NCI-H2029 treated with DMSO at 0.1 percent for 48 hours (cell line): ENCODE data around the gene OGFR.
A peak's percentile ranks its signal among the peaks of the same experiment; 100 is the strongest.

Experiments used
- DNase-seq: peaks from one replicate; lab custom pipeline; 2025; lab: John Stamatoyannopoulos, UW

OGFR gene, protein sequence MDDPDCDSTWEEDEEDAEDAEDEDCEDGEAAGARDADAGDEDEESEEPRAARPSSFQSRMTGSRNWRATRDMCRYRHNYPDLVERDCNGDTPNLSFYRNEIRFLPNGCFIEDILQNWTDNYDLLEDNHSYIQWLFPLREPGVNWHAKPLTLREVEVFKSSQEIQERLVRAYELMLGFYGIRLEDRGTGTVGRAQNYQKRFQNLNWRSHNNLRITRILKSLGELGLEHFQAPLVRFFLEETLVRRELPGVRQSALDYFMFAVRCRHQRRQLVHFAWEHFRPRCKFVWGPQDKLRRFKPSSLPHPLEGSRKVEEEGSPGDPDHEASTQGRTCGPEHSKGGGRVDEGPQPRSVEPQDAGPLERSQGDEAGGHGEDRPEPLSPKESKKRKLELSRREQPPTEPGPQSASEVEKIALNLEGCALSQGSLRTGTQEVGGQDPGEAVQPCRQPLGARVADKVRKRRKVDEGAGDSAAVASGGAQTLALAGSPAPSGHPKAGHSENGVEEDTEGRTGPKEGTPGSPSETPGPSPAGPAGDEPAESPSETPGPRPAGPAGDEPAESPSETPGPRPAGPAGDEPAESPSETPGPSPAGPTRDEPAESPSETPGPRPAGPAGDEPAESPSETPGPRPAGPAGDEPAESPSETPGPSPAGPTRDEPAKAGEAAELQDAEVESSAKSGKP

DNA sequence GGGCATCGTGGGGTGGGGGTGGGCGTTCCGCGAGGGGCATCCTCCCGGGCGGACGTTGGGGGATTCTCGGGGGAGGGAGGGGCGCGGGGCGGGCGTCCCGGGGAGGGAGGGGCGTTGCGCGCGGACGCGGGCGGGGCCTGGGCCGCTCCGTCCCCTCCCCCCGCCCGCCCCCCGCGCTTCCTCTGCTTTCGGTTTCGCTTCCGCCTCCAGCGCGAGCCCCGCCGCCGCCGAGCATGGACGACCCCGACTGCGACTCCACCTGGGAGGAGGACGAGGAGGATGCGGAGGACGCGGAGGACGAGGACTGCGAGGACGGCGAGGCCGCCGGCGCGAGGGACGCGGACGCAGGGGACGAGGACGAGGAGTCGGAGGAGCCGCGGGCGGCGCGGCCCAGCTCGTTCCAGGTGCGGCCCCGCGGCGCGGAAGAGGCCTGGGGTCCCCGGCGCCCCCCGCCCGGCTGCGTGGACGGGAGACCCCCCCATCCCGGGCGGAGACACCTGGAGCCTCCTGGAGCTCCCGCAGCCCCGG lies at the start of gene OGFR:
TSS of gene OGFR (plus strand) at position 209 of the 528 bp plus-strand sequence. CDS start at position 234, 25 bp downstream.
- no peak for DNase-seq

DNA sequence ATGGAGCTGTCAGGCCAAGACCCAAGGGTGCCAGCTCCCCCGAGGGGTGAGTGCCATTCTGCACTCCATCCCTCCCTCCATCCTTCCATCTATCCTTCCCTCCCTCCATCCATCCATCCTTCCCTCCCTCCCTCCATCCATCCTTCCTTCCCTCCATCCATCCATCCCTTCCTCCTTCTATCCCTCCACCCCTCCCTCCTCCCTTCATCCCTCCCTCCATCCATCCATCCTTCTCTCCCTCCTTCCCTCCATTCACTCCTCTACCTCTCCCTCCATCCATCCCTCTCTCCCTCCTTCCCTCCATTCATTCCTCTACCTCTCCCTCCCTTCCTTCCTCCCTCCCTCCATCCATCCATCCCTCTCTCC lies 49.7 kb upstream of the OGFR start:
- no peak for DNase-seq

DNA sequence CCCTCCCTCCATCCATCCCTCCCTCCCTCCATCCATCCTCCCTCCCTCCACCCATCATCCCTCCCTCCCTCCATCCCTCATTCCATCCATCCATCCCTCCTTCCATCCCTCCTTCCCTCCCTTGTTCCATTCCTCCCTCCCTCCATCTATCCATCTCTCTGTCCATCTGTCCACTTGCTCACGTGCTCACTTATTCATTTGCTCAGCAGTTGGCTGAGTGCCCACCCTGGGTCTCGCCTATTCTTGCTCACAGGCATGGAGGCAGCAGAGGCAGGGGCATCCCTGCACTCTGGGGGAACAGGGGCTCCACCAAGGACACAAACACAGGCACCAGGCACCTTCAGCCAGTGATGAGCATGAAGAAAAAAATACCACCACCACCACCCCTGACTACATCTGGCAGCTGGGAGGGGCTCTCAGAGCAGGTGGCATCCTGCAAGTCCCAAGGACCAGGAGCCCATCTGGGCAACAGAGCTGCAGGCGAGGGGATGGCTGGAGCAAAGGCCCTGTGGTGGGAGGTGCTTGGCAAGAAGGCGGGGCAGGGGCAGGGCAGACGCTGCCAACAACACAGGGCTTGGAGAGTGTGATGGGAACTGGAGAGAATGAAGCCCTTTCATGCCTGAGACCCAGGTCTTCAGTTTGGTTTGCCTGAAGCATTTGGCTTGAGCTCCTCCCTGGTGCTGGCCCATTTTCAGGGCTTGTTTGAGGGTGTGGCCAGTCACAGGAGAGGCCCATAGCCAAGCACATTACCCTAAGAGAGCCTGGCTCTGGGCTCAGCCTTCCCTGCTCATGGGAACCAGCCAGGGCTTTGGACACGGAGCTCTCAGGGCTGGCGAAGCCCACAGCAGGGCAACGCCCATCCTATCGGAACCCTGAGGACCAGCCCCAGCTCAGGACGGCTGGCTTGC lies 48.6 kb upstream of the OGFR start:
- DNase-seq: no peak

DNA sequence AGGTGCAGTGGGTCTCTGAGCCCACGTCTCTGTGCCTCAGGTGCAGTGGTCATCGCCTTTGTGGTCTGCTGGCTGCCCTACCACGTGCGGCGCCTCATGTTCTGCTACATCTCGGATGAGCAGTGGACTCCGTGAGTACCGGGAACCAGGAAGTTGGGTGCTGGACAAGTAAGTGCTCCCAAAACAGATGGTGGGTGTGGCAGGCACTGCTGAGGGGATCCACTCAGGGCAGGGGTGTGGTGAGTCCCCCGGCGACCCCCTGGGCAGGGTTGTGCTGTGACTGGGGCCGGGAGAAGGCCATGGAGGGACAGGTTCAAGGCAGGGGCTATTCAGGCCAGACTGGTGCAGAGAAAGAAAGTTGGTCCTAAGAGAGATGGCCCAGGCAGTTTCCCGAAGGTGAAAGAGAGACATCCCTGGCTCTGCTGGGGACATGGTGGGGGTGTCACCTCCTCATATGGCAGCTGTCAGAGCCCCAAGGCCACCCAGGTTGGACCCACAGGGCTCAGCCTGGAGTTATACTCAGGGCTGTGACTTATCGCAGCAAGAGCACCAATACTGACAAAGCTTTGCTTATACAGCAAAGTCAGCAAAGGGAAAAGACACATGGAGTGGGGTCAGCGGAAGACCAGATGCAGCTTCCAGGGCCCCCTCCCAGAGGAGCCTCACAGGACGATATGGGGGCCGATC lies 46.3 kb upstream of the OGFR start:
- no peak for DNase-seq

DNA sequence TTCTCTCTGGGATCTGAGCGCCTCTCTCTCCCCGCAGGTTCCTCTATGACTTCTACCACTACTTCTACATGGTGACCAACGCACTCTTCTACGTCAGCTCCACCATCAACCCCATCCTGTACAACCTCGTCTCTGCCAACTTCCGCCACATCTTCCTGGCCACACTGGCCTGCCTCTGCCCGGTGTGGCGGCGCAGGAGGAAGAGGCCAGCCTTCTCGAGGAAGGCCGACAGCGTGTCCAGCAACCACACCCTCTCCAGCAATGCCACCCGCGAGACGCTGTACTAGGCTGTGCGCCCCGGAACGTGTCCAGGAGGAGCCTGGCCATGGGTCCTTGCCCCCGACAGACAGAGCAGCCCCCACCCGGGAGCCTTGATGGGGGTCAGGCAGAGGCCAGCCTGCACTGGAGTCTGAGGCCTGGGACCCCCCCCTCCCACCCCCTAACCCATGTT lies 44.6 kb upstream of the OGFR start:
- DNase-seq: no peak

DNA sequence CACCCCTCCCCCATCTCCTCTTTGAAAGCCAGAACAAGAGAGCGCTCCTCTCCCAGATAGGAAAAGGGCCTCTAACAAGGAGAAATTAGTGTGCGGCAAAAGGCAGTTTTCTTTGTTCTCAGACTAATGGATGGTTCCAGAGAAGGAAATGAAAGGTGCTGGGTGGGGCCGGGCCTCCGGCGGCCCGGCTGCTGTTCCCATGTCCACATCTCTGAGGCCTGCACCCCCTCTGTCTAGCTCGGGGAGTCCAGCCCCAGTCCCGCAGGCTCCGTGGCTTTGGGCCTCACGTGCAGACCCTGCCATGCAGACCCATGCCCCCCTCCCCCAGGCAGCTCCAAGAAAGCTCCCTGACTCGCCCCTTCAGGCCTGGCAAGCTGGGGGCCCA lies 44.2 kb upstream of the OGFR start:
- DNase-seq: no peak

DNA sequence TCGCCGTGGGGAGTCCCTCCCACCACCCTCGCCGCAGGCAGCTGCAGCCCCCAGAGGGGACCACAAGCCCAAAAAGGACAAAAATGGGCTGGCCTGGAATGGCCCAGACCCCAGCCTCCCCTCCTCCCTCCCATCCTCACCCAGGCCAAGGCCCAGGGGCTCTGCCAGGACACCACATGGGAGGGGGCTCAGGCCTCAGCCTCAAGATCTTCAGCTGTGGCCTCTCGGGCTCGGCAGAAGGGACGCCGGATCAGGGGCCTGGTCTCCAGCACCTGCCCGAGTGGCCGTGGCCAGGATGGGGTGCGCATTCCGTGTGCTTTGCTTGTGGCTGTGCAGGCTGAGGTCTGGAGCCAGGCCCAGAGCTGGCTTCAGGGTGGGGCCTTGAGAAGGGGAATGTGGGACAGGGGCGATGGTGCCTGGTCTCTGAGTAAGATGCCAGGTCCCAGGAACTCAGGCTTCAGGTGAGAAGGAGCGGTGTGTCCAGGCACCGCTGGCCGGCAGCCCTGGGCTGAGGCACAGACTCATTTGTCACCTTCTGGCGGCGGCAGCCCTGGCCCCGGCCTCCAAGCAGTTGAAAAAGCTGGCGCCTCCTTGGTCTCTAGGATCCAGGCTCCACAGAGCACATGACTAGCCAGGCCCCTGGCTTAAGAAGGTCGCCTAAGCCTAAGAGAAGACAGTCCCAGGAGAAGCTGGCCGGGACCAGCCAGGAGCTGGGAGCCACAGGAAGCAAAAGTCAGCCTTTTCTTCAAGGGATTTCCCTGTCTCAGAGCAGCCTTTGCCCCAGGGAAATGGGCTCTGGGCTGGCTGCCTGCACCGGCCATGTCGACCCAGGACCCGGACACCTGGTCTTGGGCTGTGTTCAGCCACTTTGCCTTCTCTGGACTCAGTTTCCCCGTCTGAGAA lies 43.5 kb upstream of the OGFR start:
- no peak for DNase-seq

DNA sequence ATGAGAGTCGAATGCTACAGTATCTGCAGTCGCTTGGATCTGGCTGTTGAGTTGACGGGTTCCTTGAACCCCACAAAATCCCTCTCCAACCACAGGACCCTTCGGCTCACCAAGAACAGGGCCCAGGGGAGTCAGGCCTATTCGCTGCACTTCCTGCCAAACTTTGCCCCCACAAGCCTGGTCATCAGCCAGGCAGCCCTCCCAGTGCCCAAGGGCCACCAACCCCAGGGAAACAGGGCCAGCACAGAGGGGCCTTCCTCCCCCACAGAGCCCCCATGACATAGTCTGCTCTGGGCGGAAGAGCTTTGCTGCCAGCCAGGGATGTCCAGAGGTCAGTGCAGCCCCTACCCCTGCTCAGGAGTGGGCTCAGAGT lies 42.9 kb upstream of the OGFR start:
- no peak for DNase-seq

DNA sequence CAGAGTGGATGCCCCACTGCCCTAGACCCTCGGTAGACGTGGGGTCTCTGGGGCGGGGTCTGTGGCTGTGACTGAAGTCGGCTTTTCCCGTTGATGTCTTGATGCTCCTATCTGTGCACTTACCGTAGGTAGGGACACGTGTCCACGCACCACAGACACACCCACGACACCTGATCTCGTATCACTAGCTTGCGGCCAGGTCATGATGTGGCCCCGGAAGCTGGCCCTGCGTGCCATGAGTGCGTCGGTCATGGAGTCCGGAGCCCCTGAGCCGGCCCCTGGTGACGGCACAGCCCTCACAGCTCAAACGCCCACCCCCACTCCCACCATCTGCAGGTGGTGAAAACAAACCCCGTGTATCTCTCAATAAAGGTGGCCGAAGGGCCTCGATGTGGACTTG lies 42.3 kb upstream of the OGFR start:
- no peak for DNase-seq

DNA sequence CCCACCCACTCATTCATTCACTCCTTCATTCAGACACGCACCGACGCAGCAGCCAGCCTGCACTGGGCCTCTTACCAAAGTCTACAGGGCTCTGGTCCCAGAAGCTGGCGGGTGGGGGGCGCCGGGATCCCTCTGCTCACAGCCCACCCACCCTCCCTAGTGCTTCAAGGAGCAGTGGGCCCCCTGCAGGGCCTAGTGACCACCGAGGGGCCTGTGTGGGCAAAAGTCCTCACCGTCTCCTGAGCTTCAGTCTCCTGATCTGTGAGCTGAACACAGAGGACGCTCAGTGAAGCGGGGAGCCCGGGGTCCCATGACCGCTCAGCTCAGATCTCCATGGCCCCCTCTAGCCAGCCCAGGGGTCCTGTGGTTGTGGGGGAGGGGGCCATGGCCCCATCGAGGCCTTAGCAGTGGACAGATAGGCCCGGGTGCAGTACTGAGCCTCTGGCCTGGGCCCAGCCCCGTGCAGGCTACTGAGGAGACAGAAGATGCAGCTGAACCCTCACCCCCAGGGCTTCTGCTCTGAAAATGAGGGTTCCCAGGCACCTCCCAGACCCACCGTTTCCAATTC lies 41.8 kb upstream of the OGFR start:
- DNase-seq: no peak

DNA sequence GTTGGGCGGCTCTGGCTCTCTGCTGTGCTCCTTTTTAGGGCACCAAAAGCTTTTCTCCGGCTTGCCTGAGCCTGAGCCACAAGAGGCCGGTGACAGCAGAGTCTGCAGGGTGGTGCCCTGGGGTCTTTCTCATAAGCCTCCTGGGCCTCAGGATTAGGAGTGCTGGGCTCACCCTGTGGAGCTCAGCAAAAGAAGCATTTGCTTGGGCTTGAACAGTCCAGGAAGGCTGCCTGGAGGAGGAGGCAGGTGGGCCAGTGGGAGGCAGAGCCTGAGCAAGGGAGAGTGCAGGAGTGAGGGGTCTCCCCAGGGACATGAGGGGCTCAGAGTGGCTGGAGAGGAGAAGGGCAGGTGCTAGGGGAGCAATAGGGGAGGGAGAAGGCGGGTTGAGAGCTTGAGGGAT lies 41.2 kb upstream of the OGFR start:
- no peak for DNase-seq

DNA sequence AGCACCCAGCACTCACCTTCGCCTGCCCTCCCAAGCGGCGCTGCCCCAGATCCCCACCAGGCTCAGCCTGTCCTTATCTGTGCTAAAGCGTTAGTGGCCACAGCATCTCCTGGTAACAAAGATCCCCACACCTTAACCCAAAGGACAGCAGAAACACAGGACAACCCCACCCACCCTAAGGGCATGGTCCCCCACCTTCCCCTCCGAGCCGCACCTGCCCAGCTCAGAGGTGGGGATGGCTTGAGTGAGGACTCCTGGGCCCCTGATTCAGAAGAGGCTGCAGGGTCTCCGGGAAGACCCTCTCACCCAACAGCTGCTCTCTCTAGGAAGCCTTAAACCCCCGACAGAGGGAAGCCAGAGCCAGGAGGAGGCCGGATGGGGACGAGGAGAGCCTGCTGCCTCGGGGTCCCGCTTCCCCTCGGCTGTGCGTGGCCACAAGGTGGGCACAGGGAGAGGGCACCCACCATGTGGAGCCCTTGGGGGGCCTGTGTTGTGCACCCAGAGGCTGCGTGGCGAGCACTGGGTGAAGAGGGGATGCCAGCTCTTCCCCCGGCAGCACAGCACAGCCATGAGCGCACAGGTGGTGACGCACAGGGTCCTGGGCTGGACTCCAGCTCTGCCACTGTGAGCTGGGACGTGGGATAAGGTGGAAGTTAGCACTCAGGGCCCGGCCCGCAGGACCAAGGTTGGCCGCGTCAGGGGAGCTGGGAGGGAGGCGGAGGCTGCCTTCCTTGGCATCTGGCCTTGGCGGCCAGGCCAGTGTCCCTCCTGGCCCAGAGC lies 40.3 kb upstream of the OGFR start:
- no peak for DNase-seq

DNA sequence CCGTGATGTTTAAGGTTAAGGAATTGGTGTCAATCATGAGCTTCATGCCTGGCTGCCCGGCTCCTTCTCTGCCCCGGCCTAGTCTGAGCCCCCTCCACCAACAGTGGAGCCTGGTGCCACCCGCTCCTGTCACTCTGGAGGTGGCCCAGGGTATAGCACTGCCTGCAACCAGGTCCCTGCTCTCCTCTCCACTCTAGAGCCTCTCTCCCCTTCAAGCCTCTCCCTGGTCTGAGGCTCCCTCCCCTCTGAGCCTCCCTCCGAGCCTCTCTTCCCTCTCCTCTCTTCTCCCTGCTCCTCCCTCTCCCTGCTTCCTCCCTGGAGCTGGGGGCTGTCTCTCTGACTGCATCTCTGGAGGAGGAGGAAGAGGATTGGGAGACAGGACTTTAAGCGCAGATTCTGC lies 39.6 kb upstream of the OGFR start:
- DNase-seq: no peak

DNA sequence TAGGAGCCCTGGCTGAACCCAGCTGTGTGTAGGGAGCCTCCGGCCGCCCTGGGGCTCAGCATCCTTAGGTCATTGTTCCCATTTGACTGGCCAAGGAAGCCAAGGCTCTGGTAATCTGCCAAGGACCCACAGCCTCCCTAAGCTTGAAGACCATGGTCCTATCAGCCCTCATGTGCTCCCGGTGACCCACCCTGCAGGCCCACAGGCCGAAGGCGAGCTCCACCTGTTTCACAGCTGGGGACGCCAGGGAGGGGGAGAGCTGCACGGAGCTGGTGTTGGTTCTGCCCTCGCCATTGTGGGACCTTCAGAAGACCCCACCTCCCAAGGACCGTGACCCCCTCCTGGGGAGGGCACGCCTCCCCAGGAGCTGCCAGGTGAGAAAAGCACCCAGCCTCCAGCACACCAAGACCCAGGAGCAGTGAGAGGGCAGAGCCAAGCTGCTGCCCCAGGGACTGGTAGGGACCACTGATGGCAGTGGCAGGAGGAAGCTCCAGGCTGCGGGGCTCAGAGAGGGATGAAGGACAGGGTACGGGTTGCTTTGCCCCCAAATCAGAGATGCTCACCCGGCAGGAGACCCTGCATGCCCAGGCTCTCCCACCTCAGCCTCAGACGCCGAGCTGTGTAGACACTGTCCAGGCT lies 39.1 kb upstream of the OGFR start:
- no peak for DNase-seq

DNA sequence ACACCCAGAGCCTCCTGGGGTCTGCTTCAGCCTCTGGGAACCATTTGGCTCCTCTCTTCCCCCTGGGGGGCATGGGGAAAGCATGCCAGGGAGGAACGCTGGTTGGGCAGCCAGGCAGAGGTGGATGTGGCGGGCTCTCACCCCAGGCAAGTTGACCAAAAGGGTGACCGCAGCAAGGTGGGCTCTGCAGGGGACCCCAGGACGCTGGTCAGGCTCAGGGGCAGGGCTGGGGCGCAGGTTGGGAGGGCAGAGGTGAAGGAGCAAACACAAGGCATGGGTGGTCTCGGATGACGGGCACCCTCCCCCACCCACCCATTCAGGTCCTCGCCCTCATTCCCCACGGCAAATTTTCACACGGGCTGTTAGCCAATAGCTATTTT lies 38.6 kb upstream of the OGFR start:
- DNase-seq: no peak

DNA sequence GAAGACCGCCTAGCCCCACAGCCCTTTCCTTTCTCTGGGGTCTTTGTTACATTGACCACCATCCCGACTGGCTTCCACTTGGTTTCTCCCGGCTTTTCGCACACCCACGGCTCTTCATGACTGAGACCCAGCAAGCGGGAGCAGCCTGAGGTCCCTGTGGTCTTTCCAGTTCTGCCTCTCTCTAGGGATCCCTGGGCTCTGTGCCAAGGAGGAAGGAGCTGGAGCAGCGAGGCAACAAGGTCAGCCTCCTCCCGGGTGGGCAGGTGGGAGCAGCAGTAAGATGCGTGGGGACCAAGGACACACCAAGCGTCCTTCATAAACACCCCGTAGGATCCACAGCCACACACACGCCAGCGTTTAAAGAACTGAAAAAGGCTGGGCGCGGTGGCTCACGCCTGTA lies 37.9 kb upstream of the OGFR start:
- DNase-seq: peak; percentile 5

DNA sequence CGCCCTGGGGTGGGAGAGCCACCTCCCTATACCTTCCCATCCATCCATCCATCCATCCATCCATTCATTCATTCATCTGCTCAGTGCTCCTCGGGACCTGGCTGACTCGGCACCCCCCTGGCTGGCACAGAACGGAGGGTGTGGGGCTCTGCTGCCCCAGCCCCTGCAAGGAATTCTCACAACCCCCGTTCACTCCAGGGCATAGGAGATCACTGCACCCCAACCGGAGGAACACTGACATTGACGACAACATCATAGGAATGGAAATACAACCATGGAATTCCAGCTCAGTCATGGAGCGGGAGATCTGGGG lies 36.4 kb upstream of the OGFR start:
- no peak for DNase-seq

DNA sequence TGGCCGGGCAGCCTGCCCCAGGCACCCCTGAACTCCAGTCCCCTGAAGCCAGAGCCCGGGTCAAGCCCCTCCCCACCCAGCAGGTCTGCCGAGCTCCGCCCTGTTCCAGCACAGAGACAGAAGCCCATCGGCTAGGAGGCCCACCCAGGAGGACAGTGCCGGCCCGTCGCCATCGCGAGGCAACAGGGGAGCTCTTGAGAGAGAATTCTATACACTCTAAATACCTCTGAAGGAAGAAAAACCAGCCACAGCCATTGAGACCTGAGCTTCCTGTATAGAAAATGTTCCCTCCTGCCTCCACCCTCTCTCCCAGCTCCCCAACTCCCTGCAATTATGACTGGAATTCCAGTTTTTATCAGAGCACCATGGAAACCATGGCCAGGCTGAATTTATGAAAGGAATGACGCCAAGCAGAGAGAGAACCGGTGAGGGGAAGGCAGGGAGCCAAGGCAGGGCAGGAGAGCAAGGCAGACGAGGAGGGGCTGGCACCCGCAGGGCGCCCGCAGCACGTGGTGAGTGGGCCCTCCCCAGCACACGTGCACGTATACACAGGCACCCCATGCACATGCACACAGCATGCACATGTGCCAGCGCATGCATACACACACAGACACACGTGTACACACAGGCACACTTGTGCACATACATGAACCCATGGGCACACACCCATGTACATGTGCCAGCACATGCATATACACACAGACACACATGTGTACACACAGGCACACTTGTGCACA lies 35.9 kb upstream of the OGFR start:
- DNase-seq: no peak
